GM18867 (cell line): ENCODE measurements around the gene MYH7B.

Source experiments
- ATAC-seq: cut with Tn5 transposase; IDR thresholded peaks from one replicate; pipeline ENCODE4 v1.9.1; 2021; ENCODE audit warnings: mild to moderate bottlenecking, moderate library complexity; ENCODE audit not compliant: unreplicated experiment

Gene MYH7B

DNA sequence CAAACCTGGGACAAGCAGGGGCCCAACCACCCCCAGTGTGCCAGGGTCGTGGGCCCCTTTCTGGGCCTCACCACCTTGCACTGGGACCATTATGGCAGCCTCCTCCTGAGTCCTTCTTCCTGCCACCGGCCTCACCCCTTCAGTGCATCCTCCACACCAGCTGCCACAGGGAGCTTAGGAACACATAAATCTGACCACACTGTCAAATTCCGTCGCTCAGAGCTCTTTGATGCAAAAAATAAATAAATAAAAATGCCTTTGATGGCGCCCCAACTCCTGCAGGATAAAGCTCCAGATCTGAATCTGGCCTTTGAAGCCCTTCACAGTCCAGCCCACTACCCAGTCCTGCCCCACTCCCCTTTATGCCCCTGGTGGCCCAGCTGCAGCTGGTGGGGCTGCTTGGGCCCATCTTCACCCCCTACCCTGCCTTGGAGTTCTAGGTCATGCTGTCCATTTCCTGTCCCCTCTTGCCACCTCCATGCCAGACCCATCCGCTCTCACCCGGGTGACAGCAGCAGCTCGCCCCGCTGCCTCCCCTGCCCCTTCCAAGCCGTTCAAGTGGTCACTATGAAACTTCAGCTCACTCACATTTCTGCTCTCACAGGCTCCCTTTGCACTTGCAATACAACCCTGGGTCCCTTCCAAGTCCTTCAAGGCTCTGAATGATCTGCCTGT is 16.0 kb downstream of the MYH7B start:
- ATAC-seq: no peak

DNA sequence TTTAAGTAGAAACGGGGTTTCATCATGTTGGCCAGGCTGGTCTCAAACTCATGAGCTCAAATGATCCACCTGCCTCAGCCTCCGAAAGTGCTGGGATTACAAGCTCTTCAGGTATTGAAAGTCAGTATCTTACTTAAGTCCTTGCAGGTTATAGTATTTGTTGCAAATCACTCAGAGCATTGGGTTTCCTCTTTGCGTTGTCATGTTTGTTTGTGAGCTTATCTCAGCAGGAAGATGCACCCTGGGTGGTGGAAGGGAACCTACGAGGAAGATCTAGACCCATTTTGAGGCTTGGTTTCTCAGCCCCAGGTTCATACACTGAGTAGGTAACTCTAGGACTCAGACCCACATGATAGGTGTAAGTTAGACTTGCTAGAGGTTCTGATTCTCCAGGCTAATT is 18.6 kb downstream of the MYH7B start:
- ATAC-seq: no peak

DNA sequence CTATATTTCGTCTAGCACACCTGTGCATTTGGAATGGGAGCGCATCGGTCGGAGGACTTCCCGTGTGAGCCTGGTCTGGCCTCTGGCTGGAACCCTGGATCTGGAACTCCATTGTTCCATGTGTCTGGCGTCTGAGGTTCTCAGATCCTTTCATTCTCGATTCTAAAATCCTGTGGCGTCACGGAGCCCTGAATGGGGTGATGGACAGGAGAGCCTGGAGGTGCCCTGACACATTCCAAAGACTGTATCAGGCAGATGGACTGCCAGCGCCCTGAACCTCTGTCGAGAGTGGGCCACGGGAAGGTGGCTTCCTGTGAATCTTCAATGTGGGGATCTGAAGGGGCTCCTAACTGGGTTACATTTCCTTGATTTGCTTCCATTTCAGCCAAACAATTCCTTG is 20.6 kb downstream of the MYH7B start:
- ATAC-seq: no peak

DNA sequence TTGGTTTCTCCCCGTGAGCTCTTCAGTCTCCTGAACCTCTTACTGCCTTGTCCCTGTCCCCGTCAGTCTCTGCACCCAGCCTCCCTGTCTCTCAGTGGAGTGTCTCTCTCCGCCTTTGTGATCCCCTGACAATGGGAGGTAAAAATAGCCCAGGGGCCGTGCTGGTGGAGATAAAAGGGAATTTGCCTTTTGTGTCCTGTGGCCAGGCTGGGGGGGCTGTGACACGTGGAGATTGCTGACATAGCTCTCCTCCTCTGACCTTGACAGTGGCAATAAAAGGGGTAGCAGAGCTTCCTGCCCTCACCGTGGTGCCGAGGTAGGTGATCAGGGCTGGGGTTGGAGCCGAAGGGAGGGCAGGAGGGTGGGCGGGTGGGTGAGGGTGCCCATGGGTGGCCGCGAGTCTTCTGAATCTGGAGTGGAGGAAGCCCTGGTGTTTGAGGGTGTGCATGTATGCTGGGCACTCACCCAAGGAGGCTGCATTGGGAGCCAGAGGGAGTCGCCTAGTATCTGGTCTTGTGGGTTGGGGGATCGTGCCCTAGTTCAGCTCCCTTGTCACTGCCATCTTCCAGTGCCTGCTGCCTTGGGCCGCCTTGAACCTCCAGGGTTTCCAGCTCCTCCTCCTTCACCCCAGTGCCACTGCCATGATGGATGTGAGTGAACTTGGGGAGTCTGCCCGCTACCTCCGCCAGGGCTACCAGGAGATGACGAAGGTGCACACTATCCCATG is 21.9 kb downstream of the MYH7B start:
- ATAC-seq: no peak

DNA sequence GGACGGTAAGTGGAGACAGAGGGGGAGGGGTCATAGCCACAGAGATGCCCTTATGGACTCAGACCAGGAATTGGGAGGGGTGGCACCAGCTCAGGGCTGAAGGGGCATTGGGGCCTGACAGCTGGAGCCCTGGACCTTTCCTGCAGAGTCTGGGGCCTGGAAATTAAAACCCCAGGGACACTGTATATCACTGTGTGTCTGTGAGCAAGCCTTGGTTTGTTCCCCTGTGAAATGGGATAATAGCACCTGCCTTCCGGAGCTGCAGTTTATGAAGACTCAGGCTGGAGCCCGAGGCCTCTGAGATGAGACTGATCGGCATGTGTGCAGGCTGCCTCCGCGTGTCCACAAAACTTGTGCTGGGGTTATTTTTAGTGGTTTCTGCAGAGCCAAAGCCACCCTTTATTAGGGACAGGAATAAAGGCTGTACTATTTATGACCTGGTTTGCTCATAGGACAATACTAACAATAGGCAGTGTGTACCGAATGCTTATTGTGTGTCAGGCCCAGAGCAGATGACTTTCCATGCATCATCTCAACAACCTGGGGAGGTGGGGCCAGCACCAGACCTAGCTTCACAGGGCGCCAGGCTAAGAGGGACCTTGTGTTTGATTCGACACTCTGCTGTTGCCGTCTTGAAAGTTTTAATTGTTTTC is 22.6 kb downstream of the MYH7B start:
- no peak for ATAC-seq

DNA sequence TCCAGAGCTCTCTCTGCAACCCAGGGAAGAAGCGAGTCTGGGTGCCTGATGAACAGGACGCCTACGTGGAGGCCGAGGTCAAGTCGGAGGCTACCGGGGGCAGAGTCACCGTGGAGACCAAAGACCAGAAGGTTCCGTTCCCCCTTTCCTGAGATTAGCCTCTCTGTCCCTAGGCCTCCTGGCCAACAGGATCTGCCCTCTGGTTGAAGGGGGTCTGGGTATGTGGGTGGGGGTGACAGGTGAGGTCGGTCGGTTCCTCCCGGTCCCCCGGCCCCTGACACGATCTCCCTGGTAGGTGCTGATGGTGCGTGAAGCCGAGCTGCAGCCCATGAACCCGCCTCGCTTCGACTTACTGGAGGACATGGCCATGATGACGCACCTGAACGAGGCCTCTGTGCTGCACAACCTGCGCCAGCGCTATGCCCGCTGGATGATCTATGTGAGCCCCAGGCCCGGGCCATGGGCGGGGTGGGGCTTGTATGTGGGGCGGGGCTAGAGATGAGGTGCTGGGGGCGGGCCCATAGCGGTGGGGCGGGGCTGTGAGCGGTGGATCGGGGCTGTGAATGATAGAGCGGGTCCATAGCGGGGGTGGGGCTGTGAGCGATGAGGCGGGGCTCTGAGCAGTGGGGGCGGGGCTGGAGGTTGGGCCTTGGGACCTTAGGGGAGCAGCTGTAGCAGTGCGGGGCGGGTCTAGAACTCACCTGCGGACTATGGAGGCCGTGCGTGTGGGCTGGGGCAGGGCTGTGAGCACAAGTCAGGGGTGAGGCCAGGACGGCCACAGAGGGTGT is 23.9 kb downstream of the MYH7B start:
- no peak for ATAC-seq

DNA sequence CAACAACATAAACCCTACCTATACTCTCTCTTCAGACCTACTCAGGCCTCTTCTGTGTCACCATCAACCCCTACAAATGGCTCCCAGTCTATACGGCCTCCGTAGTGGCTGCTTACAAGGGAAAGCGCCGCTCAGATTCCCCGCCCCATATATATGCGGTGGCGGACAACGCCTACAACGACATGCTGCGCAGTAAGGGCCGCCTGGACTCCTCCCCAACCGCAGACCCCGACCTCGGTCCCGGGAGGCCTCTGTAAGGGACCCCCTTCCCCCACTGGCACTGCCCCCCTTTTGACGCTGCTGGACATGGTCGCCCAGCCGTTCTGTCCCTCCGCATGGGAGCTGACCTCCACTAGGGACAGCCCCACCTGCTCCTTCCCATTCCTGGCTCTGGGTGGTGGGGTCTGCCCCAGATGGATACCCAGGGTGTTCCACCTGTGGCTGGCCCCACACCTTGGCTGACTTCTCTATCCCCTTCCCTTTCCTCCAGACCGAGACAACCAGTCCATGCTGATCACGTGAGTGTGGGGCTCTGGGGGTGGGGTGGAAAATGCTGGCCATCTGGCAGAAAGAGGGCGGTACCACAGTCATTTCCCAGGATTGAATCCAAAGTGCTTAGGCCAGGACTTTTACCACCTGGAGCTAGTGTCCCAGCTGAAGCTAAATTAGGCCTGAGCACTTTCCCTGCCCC is 25.0 kb downstream of the MYH7B start:
- ATAC-seq: no peak

DNA sequence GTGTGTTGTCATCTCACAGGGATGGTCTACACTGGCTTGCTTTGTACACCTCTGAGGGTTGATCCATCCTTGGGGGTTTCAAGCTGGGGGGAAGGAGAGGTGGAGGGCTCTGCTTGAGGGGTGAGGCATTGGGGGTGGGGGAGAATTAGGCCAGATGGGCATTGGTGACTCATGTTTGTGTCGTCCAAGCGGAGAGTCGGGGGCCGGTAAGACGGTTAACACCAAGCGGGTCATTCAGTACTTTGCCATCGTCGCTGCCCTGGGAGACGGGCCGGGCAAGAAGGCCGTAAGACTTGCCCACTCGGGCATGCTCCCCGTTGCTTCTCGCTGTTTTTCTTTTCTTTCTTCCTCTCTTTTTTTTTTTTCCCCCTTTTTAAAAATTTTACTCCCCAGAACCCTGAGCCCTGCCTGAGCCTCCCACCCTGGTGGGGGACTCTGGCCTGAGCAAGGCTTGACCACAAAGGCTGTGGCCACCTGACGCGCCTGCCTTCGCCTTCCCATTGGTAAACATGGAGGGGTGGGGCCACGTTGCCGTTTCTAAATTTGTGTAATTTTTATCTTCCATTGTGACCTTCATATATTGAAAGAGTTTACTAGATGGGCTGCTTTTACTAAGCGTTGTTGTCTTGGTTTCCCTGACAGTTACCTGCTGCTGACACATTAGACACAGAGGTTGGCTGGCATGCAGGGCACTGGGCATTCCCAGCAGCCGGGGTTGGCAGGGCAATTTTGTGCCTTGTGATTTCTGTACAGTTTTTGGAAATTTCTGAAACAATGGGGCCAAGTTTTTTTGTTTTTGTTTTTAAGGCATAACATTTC is 26.8 kb downstream of the MYH7B start:
- no peak for ATAC-seq

DNA sequence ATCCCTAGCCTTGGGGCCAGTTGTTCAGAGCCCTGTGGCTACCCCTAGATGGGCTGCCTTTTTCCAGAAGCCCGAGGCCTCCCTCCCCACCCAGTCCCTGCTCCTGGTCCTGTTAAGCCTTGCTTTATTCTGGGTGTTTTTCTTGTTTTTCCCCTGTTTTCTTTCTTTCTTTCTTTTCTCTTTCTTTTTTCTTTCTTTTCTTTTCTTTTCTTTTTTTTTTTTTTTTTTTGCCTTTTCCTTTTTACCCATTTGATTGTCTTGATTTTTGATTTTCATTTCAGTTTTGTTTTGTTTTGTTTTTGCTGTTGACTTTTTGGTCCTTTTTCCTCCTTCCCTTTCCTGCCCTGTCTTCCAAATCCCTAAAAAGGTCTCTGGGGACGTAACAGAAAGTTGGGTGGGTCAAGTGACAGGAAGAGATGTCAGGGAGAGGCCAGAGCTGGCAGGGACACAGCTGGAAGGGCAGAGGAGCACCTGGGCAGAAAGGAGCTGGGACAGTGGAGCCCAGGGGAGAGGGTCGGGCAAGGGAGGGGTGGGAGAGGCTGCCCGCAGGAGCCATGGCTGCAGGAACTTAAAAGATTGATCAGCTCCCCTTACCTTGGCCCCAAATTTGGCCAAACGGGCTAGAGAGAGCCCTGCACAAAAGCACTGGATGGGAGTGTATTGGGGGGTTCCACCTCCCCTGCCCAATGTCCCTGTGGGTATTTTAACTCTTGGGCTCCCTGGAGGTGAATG is 27.6 kb downstream of the MYH7B start:
- no peak for ATAC-seq

DNA sequence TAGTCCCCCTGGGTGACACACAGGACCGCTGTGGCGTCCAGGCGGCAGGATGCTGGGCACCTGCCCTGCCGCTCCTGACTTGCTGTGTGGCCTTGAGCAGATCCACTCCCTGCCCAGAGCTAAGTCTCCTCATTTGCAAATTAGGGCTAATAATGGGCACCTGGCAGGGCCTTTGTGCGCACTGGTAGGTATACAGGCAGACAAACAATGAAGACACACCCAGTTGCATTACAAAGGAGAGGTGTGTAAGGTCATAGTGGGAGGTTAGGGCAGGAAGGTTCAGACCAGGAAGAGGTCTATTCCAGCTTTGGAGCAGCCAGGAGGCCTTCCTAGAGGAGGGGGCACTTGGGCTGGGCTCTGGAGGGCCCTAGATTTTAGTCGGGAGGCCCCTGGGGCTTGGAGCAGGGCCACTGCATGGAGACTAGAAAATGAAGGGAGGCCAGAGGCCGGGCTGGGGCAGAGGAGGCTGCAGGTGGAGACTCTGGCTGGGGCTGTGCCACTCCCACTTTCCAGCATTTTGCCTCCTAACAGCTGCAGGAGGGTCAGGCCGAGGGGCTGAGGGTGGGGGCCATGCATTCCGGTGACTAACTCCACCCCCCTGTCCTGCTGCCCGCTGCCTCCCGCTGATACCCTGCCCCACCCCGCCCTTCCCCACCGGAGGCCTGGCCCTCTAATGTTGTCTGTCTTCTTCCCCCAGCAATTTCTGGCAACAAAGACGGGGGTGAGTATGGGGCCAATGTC is 28.5 kb downstream of the MYH7B start:
- no peak for ATAC-seq

DNA sequence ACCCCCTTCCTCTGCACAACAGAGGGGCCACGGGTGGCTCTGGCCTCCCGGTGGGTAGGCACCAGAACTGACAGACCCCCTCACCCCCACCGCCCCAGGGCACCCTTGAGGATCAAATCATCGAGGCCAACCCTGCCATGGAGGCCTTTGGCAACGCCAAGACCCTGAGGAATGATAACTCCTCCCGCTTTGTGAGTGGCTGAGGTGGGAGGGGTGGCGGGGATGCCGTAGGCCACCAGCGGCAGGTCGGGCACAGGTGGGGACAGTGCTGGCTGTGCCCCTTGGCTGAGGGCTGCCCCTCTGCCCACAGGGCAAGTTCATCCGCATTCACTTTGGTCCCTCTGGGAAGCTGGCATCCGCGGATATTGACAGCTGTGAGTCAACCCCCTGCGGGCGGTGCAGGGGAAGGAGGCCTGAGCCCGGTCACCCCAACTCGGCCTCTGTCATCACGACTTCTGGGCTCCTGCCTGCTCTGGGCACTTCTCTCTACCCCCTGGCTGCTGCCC is 29.1 kb downstream of the MYH7B start:
- ATAC-seq: no peak

DNA sequence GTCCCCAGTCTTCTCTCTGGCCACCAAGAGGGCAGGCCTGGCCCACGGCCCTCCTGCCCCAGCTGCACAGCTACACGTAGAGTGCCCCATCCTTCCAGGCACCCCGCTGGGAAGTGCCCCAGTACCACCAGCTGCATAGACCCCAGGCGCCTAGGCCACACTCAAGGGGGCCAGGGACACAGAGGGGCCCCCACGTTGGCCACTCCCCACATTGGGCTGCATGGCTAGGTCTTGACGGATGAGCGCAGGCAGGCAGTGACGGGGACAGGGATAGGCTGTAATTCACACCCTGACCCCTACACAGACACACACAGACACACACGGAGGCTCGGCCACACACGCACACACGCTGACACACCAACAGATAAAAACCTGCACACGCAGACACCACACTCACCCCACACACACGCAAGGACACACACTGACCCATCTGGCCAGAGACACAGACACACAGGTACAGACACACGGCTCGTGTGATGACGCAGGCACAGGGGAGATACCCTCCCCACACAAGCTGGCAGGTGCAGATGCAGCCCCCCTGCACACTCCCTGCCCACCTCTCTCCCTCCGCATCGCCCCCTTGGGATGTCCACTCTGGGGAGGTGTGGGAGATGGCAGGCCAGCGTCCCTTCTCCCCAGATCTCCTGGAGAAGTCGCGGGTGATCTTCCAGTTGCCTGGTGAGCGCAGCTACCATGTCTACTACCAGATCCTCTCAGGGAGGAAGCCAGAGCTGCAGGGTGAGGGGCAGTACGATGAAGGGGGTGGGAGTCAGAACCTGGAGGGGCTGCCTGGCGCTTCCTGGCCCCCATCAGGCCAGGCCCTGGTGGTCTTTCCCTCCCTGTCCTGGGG is 30.0 kb downstream of the MYH7B start:
- ATAC-seq: no peak

DNA sequence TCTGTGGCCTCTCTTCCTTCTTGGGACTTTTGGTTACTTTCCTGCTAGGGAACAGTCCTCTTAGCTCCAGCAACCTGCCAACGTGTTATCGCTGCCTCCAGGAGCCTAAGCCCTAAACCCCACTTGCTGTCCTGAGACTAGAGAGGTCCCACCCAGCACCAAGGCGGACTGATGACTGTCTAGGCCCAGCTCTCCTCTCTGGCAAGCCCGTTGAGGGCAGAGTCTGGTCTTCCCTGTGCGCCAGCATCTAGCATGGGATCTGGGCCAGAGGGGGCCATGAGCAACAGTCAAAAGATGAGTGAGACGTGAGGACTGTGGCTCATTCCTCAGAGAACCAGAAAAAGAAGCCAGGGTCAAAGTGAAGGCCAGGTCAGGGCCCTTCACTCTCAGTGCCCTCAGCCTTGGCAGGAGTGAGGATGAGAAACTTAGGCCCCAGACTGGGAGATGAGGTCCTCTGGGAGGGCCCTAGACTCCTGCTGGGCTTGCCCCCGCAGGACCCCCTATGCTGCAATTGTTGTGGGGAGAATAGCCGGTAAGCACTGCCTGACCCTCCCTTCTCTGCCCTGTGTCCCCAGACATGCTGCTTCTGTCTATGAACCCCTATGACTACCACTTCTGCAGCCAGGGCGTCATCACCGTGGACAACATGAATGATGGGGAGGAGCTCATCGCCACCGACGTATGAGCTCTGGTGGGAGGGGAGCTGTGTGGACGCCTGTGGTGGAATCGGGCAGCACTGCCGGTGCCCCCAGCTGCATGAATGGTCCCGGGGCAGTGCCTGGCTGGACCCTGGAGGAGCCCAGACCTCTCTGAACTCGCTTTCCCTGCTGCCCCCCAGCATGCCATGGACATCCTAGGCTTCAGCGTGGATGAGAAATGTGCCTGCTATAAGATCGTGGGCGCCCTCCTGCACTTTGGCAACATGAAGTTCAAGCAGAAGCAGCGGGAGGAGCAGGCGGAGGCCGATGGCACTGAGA is 30.9 kb downstream of the MYH7B start:
- ATAC-seq: no peak

DNA sequence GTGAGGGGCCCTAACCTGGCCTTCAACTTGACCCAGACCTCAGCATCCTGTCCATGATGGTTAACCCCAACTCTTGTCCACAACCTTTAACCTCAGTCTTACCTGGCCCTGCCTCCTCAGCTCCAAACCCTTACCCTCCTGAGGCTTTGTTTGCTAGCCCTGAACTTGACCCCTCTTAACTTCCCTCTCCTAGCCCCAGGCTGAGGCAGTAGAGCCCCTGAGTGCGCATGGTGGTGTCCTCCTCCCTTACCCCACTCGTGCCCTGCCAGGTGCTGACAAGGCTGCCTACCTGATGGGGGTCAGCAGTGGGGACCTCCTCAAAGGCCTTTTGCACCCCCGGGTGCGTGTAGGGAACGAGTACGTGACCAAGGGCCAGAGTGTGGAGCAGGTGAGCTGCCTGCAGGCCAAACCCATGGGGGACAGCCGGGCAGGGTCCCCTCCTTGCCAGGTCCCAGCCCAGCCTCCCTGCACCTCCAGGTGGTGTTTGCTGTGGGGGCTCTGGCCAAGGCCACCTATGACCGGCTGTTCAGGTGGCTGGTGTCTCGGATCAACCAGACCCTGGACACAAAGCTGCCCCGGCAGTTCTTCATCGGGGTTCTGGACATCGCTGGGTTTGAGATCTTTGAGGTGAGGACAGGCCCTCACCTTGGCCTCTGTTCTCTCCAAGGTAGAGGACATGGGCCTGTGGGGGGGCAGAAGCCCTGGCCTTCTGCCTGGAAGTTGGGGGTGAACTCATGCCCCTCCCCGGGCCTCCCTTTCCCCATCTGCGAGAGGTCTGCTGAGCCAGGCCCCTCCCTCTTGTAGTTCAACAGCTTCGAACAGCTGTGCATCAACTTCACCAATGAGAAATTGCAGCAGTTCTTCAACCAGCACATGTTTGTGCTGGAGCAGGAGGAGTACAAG is 31.9 kb downstream of the MYH7B start:
- no peak for ATAC-seq

DNA sequence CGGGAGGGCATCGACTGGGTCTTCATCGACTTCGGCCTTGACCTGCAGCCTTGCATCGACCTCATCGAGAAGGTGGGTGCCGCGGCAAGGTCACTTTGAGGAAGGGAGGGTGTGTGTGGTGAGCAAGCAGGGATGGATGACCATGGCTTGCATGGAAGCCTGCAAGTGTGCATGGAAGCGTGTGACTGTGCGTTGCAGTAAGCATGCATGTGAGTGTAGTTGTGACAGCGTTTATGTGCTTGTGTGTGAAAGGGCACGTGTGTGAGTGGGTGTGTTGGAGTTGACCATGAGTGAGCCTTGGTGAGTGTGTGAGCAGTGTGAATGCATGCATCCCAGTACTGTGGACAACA is 32.5 kb downstream of the MYH7B start:
- ATAC-seq: no peak
